GM21423 (cell line): ENCODE results near the gene GPI.

Experiments
- ATAC-seq: cut with Tn5 transposase; IDR thresholded peaks from one replicate; pipeline ENCODE4 v1.9.1; 2021; ENCODE audit warnings: mild to moderate bottlenecking, moderate library complexity; ENCODE audit not compliant: unreplicated experiment

Gene GPI

DNA sequence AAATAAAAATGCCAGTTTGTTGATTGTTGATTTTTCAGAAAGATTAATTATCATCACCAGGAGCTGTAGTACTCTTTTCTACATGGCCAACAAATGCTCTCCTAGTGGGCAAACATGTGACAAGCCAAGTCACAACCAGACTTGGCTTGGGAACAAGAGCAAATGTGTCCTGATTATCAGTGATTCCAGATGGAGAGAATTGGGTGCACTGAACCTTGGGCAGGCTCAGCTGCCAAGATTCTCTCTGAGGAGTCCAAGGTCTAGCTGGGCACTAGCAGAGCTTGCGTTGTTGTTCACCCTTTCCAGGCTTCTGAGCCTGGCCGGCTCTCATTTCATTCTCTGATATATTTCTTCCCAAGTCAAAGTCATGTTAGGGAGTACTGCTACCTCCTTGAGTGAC lies 27.3 kb upstream of the GPI start:
- no peak for ATAC-seq

DNA sequence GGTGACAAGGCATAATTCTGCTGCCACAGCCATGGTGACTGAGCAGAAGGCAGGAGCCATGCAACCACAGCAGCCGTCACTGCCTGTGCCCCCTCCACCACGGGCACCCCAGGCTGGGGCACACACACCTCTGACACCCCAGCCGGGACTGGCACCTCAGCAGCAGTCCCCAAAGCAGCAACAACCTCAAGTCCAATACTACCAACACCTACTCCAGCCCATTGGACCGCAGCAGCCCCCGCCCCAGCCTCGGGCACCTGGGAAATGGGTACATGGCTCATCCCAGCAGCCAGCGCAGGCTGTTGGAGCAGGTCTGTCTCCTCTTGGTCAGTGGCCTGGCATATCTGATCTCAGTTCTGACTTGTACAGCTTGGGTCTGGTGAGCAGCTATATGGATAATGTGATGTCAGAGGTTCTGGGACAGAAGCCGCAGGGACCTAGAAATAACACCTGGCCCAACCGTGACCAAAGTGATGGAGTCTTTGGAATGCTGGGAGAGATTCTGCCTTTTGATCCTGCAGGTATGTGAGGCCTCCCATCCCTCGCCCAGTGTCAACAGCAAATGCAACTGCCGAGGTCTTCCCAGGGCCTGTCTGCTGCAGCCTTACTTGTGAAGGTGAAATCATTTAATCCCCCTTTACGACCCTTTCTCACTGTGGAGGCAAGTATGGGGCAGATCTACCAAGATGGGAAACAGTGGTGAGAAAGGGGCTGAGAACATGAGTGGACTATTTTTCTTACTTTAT lies 22.9 kb upstream of the GPI start:
- ATAC-seq: no peak

DNA sequence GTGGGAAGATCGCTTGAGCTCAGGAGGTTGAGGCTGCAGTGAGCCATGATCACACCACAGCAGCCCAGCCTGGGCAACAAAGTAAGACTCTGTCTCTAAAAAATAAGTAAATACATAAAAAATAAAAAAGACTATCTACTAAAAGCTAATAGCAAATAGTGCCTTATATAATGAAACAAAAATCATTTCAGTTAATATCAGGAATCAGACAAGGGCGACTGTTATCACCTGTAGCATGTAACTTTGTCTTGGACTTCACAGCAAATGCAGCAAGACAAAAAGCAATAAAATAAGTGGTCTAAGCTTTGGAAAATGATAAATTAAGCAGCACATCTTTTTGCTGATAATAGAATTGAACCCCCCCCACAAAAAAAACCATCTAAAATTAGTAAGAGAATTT lies 21.2 kb upstream of the GPI start:
- no peak for ATAC-seq

DNA sequence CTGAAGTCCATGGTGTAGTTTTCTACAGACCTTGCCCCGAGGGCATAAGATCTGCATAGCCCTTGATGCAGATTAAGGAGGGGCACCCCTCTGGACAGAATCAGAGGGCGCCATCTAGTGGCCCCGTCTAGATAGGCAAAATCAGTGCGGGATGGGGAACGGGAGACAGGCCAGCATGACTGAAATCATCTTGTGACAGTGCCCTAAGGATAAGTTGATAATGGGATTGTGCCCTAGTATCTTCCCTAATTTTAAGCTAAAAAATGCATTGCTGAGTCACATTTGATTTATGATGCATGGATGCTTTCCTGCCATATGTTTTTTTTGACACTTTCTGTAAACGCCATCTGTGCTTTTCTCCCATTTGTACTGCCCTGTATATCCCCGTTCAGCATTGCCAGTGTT lies 19.0 kb upstream of the GPI start:
- ATAC-seq: no peak

- no peak for ATAC-seq
These were observed 17.3 kb upstream of the GPI start for GRCh38 chr19:34347561-34348165.

DNA sequence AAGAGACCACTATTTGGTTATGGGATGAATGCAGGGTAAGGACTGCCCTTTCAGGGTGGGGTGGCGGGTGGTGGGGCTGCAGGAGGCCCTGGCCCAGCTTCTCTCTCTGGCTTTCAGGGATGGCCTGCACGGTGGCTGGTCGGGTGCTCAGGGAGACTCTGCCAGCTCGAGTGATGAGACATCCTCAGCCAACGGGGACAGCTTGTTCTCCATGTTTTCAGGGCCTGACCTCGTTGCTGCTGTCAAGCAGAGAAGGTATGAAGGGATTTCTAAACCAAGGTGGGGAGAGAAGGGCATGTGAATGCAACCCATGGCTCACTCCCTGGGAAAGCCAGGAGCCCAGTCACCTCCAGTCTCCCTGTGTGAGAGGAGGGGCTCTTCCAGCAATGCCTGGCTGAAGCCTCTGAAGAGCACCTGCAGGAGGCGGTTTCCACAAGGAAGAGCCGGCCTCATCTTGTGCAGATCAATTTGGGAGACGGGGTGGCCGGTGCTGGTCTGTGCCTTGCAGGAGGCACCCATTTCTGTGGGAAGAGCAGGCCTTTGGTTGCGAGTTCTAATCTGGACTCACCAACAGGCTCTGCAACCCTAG lies 16.0 kb upstream of the GPI start:
- no peak for ATAC-seq

GRCh38 chr19:34350161-34350561 lies 14.8 kb upstream of the GPI start:
- no peak for ATAC-seq

- peak; percentile 72 for ATAC-seq
These were observed 13.6 kb upstream of the GPI start for GRCh38 chr19:34351382-34351826.

- no peak for ATAC-seq
These were observed 11.4 kb upstream of the GPI start for GRCh38 chr19:34353546-34353945.

- no peak for ATAC-seq
These were observed 9.8 kb upstream of the GPI start for GRCh38 chr19:34355201-34355600.

DNA sequence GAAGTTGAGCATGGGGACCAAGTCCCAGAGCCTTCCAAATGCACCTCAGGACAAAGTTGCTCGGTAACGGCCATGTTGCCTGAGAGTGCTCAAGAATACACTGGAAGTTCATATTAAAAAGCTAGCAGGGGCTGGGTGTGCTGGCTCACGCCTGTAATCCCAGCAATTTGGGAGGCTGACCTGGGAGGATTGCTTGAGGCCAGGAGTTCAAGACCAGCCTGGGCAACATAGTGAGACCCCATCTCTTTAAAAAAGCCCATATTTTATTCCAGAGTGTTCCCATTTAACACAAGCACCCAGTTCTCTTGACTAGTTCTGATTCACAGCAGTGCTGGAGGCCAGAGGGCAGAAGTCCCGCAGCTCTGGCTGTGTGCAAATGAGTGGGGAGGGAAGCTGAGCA lies 8.1 kb upstream of the GPI start:
- ATAC-seq: no peak

DNA sequence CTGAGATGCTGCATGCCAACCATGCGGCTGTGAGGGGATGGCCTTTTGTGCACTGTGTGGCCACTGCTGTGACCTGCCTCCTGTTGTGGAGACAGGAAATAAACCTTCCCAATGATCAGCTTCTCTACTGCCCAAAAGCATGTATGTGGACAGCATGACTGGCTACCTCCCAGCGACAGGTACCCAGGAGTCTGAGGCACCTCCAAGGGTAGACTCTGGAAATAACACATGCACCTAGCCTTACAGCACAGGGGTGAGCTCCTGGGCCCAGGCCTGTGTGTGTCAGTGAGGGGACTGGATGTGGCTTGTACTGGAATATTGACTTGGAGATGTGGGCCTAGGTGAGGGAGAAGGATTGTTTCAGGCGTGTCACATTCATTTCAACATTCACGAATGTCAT lies 7.6 kb upstream of the GPI start:
- ATAC-seq: no peak

GRCh38 chr19:34359140-34359953 lies 5.6 kb upstream of the GPI start:
- peak; percentile 88 for ATAC-seq

GRCh38 chr19:34359954-34360315 lies 5.1 kb upstream of the GPI start:
- ATAC-seq: no peak

- no peak for ATAC-seq
These were observed 4.6 kb upstream of the GPI start for GRCh38 chr19:34360354-34360909.

DNA sequence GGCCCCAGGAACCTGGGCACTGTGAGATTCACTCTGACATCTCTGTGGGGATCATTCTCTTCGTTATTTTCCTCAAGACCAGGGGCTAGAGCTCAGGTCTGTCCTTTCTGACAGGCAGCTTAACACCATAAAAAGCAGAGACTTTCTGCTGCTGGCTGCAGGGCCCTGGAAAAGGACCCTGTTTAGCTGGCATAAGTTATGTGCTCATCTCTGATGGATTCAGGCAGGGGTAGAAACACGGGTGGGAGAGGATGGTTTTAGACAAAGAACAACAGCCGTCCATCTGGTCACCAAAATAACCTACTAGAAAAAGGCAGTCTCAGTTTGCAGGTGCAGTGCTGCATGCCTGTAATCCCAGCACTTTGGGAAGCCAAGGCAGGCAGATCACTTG lies 2.3 kb upstream of the GPI start:
- no peak for ATAC-seq

- no peak for ATAC-seq
These were observed 1.9 kb upstream of the GPI start for GRCh38 chr19:34363094-34363493.

DNA sequence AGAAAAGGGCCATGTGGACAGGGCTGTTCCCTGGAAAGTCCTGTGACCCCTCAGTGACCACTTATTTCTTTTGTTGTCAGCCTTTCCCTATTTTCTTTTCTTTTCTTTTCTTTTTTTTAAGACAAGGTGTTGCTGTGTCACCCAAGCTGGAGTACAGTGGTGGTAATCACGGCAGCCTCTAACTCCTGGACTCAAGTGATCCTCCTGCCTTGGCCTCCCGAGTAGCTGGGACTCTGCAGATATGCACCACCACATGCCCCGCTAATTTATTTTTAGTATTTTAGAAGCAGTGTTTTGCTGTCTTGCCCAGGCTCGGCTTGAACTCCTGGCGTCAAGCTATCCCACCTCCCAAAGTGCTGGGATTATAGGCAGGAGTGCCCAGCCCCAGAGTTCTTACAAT lies 1.1 kb upstream of the GPI start:
- ATAC-seq: no peak

GRCh38 chr19:34364462-34364829 lies 550 bp upstream of the GPI start:
- no peak for ATAC-seq

DNA sequence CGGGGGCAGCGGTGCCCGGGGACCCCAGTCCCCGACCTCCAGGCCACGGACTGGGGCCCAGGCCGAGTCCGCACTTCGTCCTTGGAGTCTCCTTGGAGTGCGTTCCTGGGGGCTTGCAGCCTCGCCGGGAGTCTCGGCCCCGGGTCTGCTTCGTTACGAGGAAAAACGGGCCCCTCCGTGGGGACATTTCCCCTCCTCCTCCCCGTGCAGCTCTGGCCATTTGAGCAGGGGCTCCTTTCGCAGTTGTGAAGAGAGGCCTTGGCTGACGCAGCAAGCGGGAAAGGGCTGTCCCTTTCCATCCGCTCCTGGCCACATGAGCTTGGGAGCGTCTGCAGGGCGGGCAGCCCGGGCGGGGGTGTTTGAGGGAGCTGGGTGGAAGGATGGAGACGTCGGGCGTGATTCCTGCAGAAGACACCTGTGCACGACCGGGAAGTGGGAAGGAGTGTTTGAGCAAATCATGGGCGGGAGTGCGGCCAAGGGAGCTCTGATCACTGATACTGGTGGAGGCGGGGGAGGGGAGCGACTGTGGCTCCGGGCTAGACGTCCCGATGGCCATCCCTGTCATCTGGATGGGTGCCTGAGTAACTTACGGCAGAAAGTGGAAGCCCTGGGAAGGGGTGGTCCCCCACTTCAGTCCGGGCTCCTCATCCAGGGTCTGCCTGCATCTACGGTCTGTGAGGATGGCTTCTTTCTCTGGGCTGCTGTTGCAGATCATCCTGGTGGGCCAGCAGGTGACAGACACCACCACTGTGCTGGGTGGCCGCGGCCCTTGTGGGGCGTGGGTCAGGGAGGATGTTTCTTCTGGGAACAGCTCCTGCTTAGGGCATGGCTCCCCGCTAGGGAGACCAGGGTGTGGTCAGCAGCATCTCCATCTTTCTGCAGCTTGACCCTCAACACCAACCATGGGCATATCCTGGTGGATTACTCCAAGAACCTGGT lies 736 bp downstream of the GPI start:
- no peak for ATAC-seq
